Renal pelvis (tissue), 4 donors: Measurements from ENCODE around the gene ESR2. TPM values are rescaled to one million over a fixed set of nuclear protein-coding genes. Genes with fewer than 3 reads are reported as not detected.
"Not testable (repeated sequence)": the region's sequence is repeated elsewhere in the genome, so short reads cannot be mapped to it uniquely, and the experiment has no call there.

ENCODE experiments used
- DNase-seq: peaks from one replicate; pipeline ENCODE4 v3.0.0-alpha.2; 2013
- polyA plus RNA-seq, 3 donors: library from polyadenylated mRNA; unstranded; fragments of 120-200 nt; gene quantifications; one replicate each; pipeline ENCODE4 v1.2.1, GENCODE V29; 2013; ENCODE audit not compliant: insufficient read length in 3 of 3

ESR2 gene
- polyA plus RNA-seq, 3 donors = 0.91 to 1.9 (median 1.7) TPM

GRCh38 chr14:64147126-64147790 is 146.9 kb downstream of the ESR2 start:
- DNase-seq = no peak

- no peak for DNase-seq
Observed at GRCh38 chr14:64137657-64138290, 156.4 kb downstream of the ESR2 start.

GRCh38 chr14:64126548-64126947 is 167.6 kb downstream of the ESR2 start:
- no peak for DNase-seq

GRCh38 chr14:64125270-64125669 is 168.9 kb downstream of the ESR2 start:
- DNase-seq = no peak

- no peak for DNase-seq
Observed at GRCh38 chr14:64123241-64123822, 170.8 kb downstream of the ESR2 start.

GRCh38 chr14:64119980-64120379 is 174.2 kb downstream of the ESR2 start:
- no peak for DNase-seq

- DNase-seq = no peak
Observed at GRCh38 chr14:64119500-64119899, 174.7 kb downstream of the ESR2 start.

GRCh38 chr14:64118892-64119291 is 175.3 kb downstream of the ESR2 start:
- DNase-seq = no peak

GRCh38 chr14:64118403-64118742 is 175.8 kb downstream of the ESR2 start:
- DNase-seq = not testable (repeated sequence)

- DNase-seq = no peak
Observed at GRCh38 chr14:64117671-64118402, 176.3 kb downstream of the ESR2 start.

GRCh38 chr14:64115401-64115800 is 178.8 kb downstream of the ESR2 start:
- no peak for DNase-seq

- DNase-seq = no peak
Observed at GRCh38 chr14:64114796-64115195, 179.4 kb downstream of the ESR2 start.

GRCh38 chr14:64114166-64114565 is 180.0 kb downstream of the ESR2 start:
- no peak for DNase-seq

GRCh38 chr14:64112867-64113678 is 181.1 kb downstream of the ESR2 start:
- no peak for DNase-seq

GRCh38 chr14:64110802-64111201 is 183.4 kb downstream of the ESR2 start:
- DNase-seq = no peak

- DNase-seq = no peak
Observed at GRCh38 chr14:64109819-64110554, 184.2 kb downstream of the ESR2 start.

- no peak for DNase-seq
Observed at GRCh38 chr14:64107438-64107837, 186.7 kb downstream of the ESR2 start.

- DNase-seq = no peak
Observed at GRCh38 chr14:64098120-64098519, 196.1 kb downstream of the ESR2 start.

- DNase-seq = no peak
Observed at GRCh38 chr14:64095620-64096019, 198.6 kb downstream of the ESR2 start.

- no peak for DNase-seq
Observed at GRCh38 chr14:64092940-64093339, 201.2 kb downstream of the ESR2 start.

GRCh38 chr14:64092338-64092737 is 201.8 kb downstream of the ESR2 start:
- no peak for DNase-seq
